GM19463 (cell line): ENCODE data around the gene GPR31.

Experiments used
- ATAC-seq: cut with Tn5 transposase; IDR thresholded peaks from one replicate; pipeline ENCODE4 v1.9.1; 2021; ENCODE audit warnings: mild to moderate bottlenecking, moderate library complexity; ENCODE audit not compliant: unreplicated experiment

The GPR31 gene

DNA sequence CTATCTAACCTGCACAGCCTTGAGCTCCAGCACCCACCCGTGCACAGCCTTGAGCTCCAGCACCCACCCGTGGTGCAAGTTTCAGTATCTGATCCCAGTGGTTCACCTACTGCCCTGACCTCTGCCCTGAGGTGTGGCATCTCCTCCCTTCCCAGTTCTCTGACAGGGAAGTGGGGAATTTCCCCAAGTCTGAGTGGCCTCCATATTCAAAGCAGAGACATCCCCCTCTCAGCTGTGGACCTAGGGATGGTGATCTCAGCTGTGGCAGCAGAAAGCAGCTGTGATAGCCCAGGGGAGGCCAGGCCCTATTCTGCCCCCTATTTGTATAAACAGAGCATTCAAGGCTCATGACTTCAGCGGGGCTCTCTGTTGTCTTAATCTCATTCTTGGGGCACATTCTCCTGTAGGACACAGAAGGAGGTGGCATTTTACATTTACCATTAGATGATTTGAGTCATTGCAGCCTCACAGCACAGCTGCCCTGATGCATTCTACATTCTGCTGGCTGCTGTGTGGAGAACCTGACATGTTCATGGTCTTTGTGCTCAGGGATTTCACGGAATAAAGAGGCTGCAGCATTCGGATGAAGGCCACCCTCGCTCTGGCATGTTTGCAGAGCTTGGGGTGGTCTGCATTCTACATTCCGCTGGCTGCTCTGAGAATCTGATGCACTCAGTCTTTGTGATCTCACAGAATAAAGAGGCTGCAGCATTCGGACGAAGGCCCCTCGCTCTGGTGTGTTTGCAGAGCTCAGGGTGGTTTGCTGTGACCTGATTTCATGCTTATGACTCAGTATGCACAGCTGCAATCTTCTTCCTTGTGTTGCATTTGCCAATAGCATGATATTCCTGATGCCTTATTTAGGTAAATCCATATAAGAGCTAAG, 16.9 kb downstream of the GPR31 start:
- peak; percentile 60 for ATAC-seq

- no peak for ATAC-seq
Observed at GRCh38 chr6:167139761-167140160, 18.0 kb downstream of the GPR31 start.

- ATAC-seq = no peak
Observed at GRCh38 chr6:167137881-167138280, 19.9 kb downstream of the GPR31 start.

GRCh38 chr6:167137081-167137480, 20.7 kb downstream of the GPR31 start:
- no peak for ATAC-seq

DNA sequence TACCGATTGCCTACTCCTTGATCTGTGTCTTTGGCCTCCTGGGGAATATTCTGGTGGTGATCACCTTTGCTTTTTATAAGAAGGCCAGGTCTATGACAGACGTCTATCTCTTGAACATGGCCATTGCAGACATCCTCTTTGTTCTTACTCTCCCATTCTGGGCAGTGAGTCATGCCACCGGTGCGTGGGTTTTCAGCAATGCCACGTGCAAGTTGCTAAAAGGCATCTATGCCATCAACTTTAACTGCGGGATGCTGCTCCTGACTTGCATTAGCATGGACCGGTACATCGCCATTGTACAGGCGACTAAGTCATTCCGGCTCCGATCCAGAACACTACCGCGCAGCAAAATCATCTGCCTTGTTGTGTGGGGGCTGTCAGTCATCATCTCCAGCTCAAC, 21.4 kb downstream of the GPR31 start:
- no peak for ATAC-seq

- ATAC-seq = no peak
Observed at GRCh38 chr6:167134448-167135328, 23.1 kb downstream of the GPR31 start.

- no peak for ATAC-seq
Observed at GRCh38 chr6:167130712-167131684, 26.8 kb downstream of the GPR31 start.

GRCh38 chr6:167130008-167130677, 27.6 kb downstream of the GPR31 start:
- peak; percentile 40 for ATAC-seq

DNA sequence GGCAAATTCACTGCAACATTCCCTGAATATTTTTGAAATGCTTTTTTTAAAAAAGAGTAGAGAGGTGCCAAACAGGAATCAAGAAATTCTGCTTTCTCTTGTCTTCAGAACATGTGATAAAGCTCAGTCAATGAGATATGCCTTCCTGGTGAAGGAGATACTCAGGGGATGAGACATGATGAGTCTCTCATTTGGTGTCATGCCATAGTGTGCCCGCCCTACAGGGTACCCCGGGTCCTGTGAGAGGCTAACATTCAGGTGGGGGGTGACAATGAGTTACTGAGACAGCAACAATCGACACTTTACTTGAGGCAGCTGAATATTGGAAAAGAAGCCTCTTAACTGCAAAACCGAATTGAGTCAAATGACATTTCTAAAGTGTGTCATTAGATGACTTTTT, 28.2 kb downstream of the GPR31 start:
- ATAC-seq = no peak

DNA sequence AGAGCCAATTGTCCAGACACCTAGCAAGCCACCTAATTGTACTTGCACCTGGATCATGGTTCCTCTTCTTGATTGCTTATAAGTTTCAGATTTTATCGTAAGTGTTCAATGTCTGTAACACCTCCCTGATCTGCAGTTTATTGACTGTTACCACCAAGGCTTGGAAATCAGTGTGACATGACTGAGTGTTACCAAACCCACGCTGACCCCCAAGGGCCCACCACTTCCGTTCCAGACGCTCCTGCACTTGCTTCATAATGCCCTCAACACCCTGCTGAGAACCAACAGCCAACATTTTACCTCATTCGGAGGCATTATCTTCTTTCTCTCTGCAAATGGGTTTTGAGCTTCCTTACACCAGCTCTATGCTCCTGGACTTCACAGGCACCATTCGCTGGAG, 28.6 kb downstream of the GPR31 start:
- no peak for ATAC-seq

DNA sequence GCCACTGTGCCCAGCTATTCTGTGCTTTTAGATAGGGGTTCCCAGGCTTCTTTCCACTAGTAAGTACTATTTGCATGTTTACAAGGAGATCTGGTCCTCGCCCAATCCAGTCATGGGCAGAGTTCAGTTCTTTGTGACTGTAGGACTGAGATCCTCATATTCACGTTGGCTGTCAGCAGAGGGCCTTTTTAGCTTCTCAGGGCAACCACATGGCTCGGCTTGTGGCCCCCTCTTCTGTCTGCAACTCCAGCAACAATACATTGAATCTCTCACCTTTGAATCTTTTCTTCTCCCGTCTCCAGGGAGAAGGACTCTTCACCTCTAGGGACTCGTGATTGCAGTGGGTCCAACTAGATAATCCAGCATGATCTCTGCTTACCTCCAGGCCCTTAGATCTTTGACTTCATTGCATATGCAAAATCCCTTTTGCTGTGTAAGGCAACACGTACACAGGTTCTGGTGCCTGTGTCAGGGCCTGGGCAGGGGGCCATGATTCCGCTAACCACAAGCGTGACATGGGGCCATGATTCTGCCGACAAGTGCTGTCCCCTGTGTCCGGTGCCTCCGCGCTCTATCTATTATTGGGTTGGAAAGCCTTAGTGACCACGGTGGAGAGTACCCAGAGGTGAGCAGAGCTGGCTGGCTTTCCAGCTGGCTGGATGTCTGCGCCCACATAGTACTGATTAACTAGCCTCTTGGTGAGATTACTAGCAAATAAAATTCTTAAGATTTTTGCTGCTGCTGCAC, 29.8 kb downstream of the GPR31 start:
- ATAC-seq = peak; percentile 52

DNA sequence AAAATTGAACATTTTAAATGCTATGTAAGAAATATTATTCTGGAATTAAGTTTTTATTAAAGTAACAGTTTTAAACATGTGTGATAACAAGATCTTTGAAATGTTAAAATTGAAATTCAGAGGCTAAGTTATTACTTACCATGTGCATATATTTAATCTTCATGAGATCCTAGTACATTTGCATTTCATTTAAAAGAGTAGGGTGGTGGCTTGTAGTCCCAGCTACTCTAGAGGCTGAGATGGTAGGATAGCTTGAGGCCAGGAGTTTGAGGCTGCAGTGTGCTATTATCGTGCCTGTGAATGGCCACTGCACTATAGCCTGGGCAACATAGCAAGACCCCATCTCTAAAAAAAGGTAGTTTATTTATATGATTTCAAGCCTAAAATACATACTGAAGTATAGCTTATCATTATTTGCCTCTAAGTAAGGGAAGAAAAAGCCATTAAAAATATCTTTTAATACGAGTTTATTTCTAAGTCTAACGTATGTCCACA, 31.9 kb downstream of the GPR31 start:
- no peak for ATAC-seq

GRCh38 chr6:167125410-167125809, 32.4 kb downstream of the GPR31 start:
- ATAC-seq = no peak

DNA sequence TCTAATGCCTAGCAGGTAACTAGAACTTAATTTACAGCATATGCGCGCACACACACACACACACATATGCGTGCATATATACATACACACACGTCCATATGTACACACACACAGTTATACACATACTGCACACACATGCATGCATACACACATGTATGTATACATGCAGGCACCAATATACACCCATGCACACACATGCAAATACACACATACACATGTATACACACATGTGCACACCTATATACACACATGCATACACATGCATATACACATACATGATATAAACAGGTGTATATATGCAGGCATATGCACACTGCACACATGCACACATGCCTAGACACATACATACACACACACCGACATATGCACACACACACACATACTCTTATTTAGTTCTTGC, 33.0 kb downstream of the GPR31 start:
- no peak for ATAC-seq

DNA sequence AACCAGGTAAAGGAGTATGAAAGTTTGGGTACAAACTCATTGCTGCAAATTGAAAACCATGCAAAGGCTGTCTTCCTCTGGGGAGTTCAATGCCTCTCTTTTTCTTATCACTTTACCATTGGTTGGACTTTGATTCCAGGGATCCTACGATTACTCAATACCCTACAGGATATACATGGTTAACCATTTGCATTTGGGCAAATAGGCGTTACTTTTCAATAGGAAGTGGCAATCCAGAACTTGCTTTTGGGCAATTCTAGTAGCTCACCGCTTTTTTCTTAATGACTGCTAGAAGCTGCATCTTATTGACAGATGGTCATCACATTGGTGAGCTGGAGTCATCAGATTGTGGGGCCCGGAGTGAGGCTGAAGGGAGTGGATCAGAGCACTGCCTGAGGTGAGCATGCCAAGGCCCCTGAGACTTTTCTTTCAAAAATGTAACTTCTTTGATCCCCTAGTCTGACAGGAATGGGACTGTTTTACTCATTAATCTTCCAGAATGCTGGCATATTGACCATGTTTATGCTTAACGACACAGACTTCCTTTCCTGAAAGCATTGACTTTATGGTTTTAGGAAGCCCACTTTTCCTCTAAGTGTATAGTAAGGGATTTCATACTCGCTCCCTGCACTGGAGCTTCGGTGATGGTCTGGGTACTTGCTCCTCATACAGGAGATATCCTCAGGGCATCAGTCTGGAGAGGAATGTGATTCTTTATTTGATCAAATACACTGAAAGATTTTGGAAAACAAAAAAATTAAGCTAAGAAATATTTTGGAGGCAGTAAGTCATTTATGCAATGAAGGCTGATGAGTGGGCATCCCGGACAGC, 34.7 kb downstream of the GPR31 start, which contains the start of gene CCR6:
TSS of gene CCR6 (plus strand) at position 270 of the 831 bp plus-strand sequence. CDS start 13,039 bp downstream, outside the sequence.
- ATAC-seq = peak; percentile 33

DNA sequence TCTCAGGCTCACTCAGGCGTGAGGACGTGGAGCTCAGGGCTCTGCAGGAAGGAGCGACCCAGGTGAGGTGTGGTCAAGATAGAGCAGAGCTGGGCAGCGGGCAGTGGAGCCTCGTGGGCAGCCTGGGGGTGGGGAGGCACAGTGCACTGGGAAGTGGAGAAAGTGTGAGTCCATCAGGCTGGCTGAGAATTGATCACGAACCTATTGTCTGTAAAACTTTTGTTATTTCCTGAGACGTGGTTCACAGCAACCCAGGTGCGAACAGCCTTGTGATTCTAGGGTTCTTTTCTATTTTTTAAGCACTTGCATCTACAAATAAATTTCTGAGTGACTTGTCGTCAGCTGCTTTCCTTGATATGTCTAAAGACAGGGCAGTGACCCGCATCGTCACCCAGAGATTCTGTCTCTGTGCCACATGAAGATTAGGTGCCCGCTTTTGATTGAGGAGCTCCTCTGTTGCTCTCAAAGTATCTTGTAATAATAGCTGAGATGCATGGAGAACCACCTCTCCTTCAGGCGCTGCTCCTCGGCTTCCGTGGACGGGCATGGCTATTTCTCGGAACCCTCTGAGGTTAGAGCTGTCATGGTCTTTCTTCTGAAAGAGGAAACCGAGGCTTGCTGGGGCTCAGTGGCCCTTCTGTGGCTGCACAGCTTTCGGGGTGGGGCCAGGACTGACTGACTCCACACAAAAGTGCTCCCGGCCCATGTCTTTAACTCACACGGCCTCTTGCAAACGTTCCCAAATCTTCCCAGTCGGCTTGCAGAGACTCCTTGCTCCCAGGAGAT, 35.5 kb downstream of the GPR31 start:
- ATAC-seq = peak; percentile 37

DNA sequence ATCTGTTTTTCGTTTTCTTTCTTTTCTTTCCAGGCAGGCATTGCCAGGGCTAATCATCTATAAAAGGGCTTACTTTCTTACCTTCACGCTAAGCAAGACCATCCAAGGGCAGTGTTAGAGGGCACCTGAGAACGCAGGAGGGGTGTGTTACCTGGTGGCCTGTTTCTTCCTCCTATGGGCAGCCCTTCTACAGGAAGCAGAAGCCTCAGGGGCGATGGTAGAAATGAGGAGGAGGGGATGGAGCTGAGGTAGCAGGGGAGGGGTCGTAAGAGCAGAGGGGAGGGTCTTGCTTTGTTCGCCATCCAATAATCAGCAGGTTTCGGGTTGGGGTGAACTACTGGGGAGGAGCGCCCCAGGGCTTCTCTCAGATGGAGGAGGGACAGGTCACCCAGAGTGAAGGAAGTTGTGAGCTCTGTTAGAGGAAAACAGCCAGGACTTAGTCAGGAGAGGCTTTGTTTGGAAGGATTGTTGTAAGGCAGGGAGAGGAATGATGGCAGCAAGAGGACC, 36.4 kb downstream of the GPR31 start:
- no peak for ATAC-seq
